Mesothelial cell of epicardium (in vitro differentiated cells): ENCODE measurements around the gene HLA-DMB. TPM values are rescaled to one million over a fixed set of nuclear protein-coding genes. Genes with fewer than 3 reads are reported as not detected.
"Not testable (repeated sequence)": the region's sequence is repeated elsewhere in the genome, so short reads cannot be mapped to it uniquely, and the experiment has no call there.

Source experiments
- DNase-seq, 2 experiments: peaks; one replicate each; pipeline ENCODE4 v3.0.0; 2021; ENCODE audit warnings: low spot score in 2 of 2; ENCODE audit not compliant: unreplicated experiment in 2 of 2
- H3K27ac Mint-ChIP-seq: 2 replicates; pipeline ENCODE4 v1.8.0; 2021; ENCODE audit warnings: mixed read lengths
- H3K27me3 Mint-ChIP-seq: 2 replicates; pipeline ENCODE4 v1.8.0; 2021; ENCODE audit warnings: low read depth, mixed read lengths
- H3K36me3 Mint-ChIP-seq: 2 replicates; pipeline ENCODE4 v1.8.0; 2021; ENCODE audit warnings: mixed read lengths
- H3K4me1 Mint-ChIP-seq: 2 replicates; pipeline ENCODE4 v1.8.0; 2021; ENCODE audit warnings: mixed read lengths
- H3K4me3 Mint-ChIP-seq: 2 replicates; pipeline ENCODE4 v1.8.0; 2021; ENCODE audit warnings: mild to moderate bottlenecking, moderate library complexity, mixed read lengths
- H3K9me3 Mint-ChIP-seq: 2 replicates; pipeline ENCODE4 v1.8.0; 2021; ENCODE audit warnings: mixed read lengths
- total RNA-seq: library from RNA; stranded (reverse); gene quantifications from 3 replicates; pipeline ENCODE4 v1.2.1, GENCODE V29; 2021
- TF ChIP-seq, protein P1 (sequence below): fragments of 200-600 bp; sonication (generic); IDR thresholded peaks from one replicate; pipeline ENCODE4 v1.5.0; 2021; ENCODE audit warnings: antibody characterized with exemption; ENCODE audit not compliant: unreplicated experiment

Gene HLA-DMB
- total RNA-seq, 1 donor from 2014 or later = not detected

DNA sequence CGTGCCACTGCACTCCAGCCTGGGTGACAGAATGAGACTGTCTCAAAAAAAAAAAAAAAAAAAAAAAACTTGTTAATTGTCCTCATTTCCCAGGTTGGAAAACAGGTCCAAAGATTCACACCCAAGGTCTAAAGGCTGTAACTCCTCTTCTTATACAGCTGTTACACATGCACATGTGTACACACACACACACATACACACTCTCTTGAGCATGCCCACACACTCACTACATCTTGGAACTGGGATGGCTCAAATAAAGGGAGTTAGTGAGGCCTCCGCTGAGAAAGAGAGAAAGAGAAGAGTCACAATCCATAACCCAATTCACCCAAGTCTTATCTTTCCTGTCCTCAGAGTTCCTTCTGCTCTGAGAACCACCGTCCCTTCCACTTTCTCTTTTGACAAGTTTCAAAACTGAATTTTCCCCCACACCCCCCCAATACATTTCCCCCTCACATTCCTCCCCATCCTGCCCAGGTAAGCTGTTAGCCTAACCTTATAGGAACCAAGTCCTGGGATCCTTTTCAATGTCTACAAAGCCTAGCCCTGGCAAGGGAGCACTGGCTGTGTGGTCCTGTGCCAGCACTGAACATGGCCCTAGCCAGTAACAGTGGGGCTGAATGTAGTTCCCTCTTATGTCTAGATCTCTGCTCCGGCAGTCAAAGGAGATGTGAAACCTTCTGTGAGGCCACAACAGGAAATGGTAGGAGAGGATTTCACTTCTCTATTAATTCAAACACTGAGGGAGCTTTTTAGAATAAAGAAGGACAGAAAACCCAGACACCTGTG, 3.2 kb upstream of the HLA-DMB start:
- H3K27ac Mint-ChIP-seq = no peak overlapping the region
- no peaks in the 10 kb centered on the region for H3K4me1 Mint-ChIP-seq
- peaks cover 38% of the 10 kb centered on the region for H3K27me3 Mint-ChIP-seq
- no peak overlapping the region for H3K4me3 Mint-ChIP-seq
- H3K9me3 Mint-ChIP-seq = peaks cover 3% of the 10 kb centered on the region
- DNase-seq = no peak
- no peaks in the 10 kb centered on the region for H3K36me3 Mint-ChIP-seq
- TF ChIP-seq, protein P1, sequence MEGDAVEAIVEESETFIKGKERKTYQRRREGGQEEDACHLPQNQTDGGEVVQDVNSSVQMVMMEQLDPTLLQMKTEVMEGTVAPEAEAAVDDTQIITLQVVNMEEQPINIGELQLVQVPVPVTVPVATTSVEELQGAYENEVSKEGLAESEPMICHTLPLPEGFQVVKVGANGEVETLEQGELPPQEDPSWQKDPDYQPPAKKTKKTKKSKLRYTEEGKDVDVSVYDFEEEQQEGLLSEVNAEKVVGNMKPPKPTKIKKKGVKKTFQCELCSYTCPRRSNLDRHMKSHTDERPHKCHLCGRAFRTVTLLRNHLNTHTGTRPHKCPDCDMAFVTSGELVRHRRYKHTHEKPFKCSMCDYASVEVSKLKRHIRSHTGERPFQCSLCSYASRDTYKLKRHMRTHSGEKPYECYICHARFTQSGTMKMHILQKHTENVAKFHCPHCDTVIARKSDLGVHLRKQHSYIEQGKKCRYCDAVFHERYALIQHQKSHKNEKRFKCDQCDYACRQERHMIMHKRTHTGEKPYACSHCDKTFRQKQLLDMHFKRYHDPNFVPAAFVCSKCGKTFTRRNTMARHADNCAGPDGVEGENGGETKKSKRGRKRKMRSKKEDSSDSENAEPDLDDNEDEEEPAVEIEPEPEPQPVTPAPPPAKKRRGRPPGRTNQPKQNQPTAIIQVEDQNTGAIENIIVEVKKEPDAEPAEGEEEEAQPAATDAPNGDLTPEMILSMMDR = no peak

GRCh38 chr6:32942555-32943123, 1.8 kb upstream of the HLA-DMB start:
- not testable (repeated sequence) for DNase-seq, H3K27ac Mint-ChIP-seq, H3K9me3 Mint-ChIP-seq, H3K4me3 Mint-ChIP-seq, H3K36me3 Mint-ChIP-seq, H3K4me1 Mint-ChIP-seq
- H3K27me3 Mint-ChIP-seq = peaks cover 49% of the 10 kb centered on the region

DNA sequence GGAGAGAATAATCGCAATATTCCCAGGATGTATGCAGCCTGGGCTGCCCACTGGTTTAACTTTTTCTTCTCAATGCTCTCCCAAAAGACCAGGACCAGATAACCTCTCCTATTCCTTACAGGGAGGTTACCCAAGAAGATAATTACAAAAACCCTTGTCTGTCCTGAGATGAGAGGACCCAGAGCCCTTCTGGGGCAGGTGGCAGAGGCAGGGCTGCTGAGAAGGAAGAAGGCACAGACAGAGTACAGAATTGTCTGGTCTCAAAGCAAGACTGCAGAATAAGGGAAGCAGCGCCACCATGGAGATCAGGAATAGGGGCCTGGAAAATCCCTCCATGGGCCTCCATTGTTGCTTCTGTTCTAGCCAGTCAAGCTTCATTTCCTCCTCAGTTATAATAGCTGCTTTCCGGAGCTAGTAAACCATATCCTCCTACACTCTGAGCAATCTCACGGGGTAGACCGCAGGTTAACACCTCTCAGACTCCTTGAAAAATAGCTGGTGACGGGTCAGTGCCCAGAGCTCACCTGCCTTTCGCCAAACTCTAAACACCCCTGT, 463 bp upstream of the HLA-DMB start:
- Mint-ChIP-seq H3K9me3 (peaks cover 3% of the 10 kb centered on the region), H3K36me3 (no peaks in the 10 kb centered on the region), H3K27me3 (peaks cover 57% of the 10 kb centered on the region), H3K27ac (no peak overlapping the region), H3K4me1 (no peaks in the 10 kb centered on the region), H3K4me3 (no peak overlapping the region)
- TF ChIP-seq, protein P1 = no peak
- no peak for DNase-seq

- H3K4me1 Mint-ChIP-seq = no peaks in the 10 kb centered on the region
- H3K4me3 Mint-ChIP-seq = no peak overlapping the region
Observed at GRCh38 chr6:32938494-32938893, 2.3 kb downstream of the HLA-DMB start.

DNA sequence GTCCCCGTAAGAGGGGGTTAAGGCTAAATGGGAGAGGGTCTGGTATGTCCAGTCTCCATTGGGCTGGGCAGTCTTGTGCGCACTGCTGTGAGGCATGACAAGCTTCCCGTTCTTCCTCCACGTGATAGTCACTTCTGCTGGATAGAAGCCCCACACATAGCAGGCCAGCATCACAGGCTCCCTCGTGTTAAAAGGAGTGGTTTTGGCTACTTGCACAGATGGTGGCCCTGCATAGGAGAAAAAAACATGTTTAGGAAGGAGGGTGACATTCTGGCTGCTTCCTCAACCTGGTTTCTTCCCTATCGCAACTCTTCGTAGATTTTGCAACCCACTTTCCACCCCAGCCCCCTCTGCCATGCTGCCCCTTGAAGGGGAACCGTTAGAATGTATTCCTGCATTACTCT, 3.6 kb downstream of the HLA-DMB start:
- no peak for DNase-seq
- H3K36me3 Mint-ChIP-seq = no peaks in the 10 kb centered on the region
- TF ChIP-seq, protein P1 = no peak
- H3K4me3 Mint-ChIP-seq = no peak overlapping the region
- H3K9me3 Mint-ChIP-seq = no peaks in the 10 kb centered on the region
- H3K27ac Mint-ChIP-seq = no peak overlapping the region
- no peaks in the 10 kb centered on the region for H3K4me1 Mint-ChIP-seq
- H3K27me3 Mint-ChIP-seq = peaks cover 70% of the 10 kb centered on the region

More at GRCh38 chr6:32938494-32938893, 2.3 kb downstream of the HLA-DMB start:
- H3K9me3 Mint-ChIP-seq = no peaks in the 10 kb centered on the region
- H3K36me3 Mint-ChIP-seq = no peaks in the 10 kb centered on the region
- peaks cover 69% of the 10 kb centered on the region for H3K27me3 Mint-ChIP-seq
- TF ChIP-seq, protein P1 = no peak
- DNase-seq = no peak
- H3K27ac Mint-ChIP-seq = no peak overlapping the region
